WTC11 (cell line): Measurements from ENCODE around the gene MND1.

Experiments used
- CREB1 ChIP-seq: sonication (generic); formaldehyde crosslinking; IDR thresholded peaks from 2 replicates; pipeline ENCODE4 v1.8.0; 2023; ENCODE audit warnings: mild to moderate bottlenecking, missing genetic modification reagents
- CTCF ChIP-seq: fragments of 200-600 bp; IDR thresholded peaks from 2 replicates; pipeline ENCODE4 v1.8.0; 2022; ENCODE audit warnings: antibody characterized with exemption
- E2F1 ChIP-seq: sonication (generic); formaldehyde crosslinking; IDR thresholded peaks from 2 replicates; pipeline ENCODE4 v1.8.0; 2022; ENCODE audit warnings: mild to moderate bottlenecking, missing genetic modification reagents
- JUN ChIP-seq: sonication (generic); formaldehyde crosslinking; IDR thresholded peaks from 2 replicates; pipeline ENCODE4 v1.8.0; 2023; ENCODE audit warnings: mild to moderate bottlenecking, missing genetic modification reagents
- NFYB ChIP-seq: sonication (generic); formaldehyde crosslinking; conservative IDR thresholded peaks from 2 replicates; pipeline ENCODE4 v1.8.0; 2022; ENCODE audit warnings: low read depth, missing genetic modification reagents
- ZNF121 ChIP-seq: sonication (generic); formaldehyde crosslinking; IDR thresholded peaks from 2 replicates; pipeline ENCODE4 v1.8.0; 2023; ENCODE audit warnings: missing genetic modification reagents

- TF ChIP-seq CTCF (no peak), NFYB (no peak), CREB1 (no peak), E2F1 (no peak), ZNF121 (CRISPR knock-in tag) (no peak), JUN (CRISPR knock-in tag) (no peak)
These were observed 11.6 kb upstream of the MND1 start for GRCh38 chr4:153332936-153333335.
